ENCODE data around the gene COA1. TPM values are rescaled to one million over a fixed set of nuclear protein-coding genes. Genes with fewer than 3 reads are reported as not detected.

Gene COA1
- total and polyA plus RNA-seq, 7 experiments from 2014 or later, result 51.3 to 86.6 (median 67.0) TPM

- peaks cover 0 to 26% (median 11%) of the 10 kb centered on the region in 5 donors for H3K36me3 Mint-ChIP-seq
- intact Hi-C loops (cut with micrococcal nuclease), result loop anchor here (1.0 to 2.0 kb wide), 3 partner anchors 8 to 22 kb away; partner anchors contain the start of gene STK17A (in 1 of the 2)
- H3K4me1 Mint-ChIP-seq, result peaks cover 55 to 91% (median 80%) of the 10 kb centered on the region in 7 donors
- peak in 1 of 9 donors; percentile 27 for DNase-seq
- H3K9me3 Mint-ChIP-seq, result no peaks in the 10 kb centered on the region
- peak overlapping the region; percentile 67 for H3K27ac ChIP-seq (ENCODE audit: low read depth, low read length)
- peak overlapping the region; percentile 33 for H3K4me3 ChIP-seq (ENCODE audit: low read length)
- H3K4me3 Mint-ChIP-seq, result peak overlapping the region; percentile 62 to 92 (median 78)
- peaks cover 77 to 78% of the 10 kb centered on the region in 2 donors for H3K4me1 ChIP-seq (ENCODE audit: control insufficient read depth in 2 of 2, insufficient read depth in 2 of 2, low read length in 2 of 2)
- POLR2A ChIA-PET, result interaction anchor here (0.5 to 2.8 kb wide), 7 partner anchors 8 to 109 kb away, joined by 3 to 14 read pairs (median 4); partner anchors contain the start of gene STK17A
- no peaks in the 10 kb centered on the region for H3K9me3 ChIP-seq (ENCODE audit: control insufficient read depth in 2 of 3, low read length in 3 of 3)
- ATAC-seq, result no peak
- H3K27ac Mint-ChIP-seq, result peak overlapping the region; percentile 15 to 94 (median 85)
- CTCF ChIA-PET, result interaction anchor here (2.9 to 3.0 kb wide), 2 partner anchors 8 to 109 kb away, joined by 12 to 23 read pairs; partner anchors contain the start of gene STK17A
- peaks cover 0 to 3% (median 2%) of the 10 kb centered on the region in 3 experiments for H3K36me3 ChIP-seq (ENCODE audit: control insufficient read depth in 2 of 3, insufficient read depth in 3 of 3, low read length in 3 of 3)
- H3K27me3 ChIP-seq (ENCODE audit: control insufficient read depth in 2 of 2, insufficient read depth in 2 of 2, low read length in 2 of 2), result no peaks in the 10 kb centered on the region
- no peaks in the 10 kb centered on the region for H3K27me3 Mint-ChIP-seq
Observed at GRCh38 chr7:43590862-43591557, 138.3 kb downstream of the COA1 start.

GRCh38 chr7:43589728-43590127 lies 139.6 kb downstream of the COA1 start:
- Mint-ChIP-seq H3K4me3 (peak overlapping the region; percentile 30 to 98 (median 78)), H3K27ac (peak overlapping the region in 8 of 9 donors; percentile 64 to 97 (median 85)), H3K36me3 (peaks cover 0 to 28% (median 7%) of the 10 kb centered on the region in 5 donors), H3K9me3 (no peaks in the 10 kb centered on the region), H3K27me3 (no peaks in the 10 kb centered on the region), H3K4me1 (peaks cover 49 to 78% (median 71%) of the 10 kb centered on the region in 7 donors)
- Histone ChIP-seq H3K27me3 (ENCODE audit: control insufficient read depth in 2 of 2, insufficient read depth in 2 of 2, low read length in 2 of 2) (no peaks in the 10 kb centered on the region), H3K9me3 (ENCODE audit: control insufficient read depth in 2 of 3, low read length in 3 of 3) (no peaks in the 10 kb centered on the region), H3K4me3 (ENCODE audit: low read length) (peak overlapping the region; percentile 35), H3K4me1 (ENCODE audit: control insufficient read depth in 2 of 2, insufficient read depth in 2 of 2, low read length in 2 of 2) (peaks cover 64 to 66% of the 10 kb centered on the region in 2 donors), H3K36me3 (ENCODE audit: control insufficient read depth in 2 of 3, insufficient read depth in 3 of 3, low read length in 3 of 3) (no peaks in the 10 kb centered on the region), H3K27ac (ENCODE audit: low read depth, low read length) (peak overlapping the region; percentile 96)
- POLR2A ChIA-PET, result interaction anchor here (1.3 kb wide), 1 partner anchor 31 kb away, joined by 5 read pairs; no protein-coding TSS in a partner anchor
- CTCF ChIA-PET, result interaction anchor here (10.6 kb wide), 1 partner anchor 110 kb away, joined by 440 read pairs; no protein-coding TSS in a partner anchor
- ATAC-seq (no peak), DNase-seq (no peak)
- intact Hi-C loops (cut with micrococcal nuclease), result loop anchor here in 1 of 2 donors (2.0 kb wide), 1 partner anchor 23 kb away; no protein-coding TSS in a partner anchor

Other genes starting within 250 kb of the COA1 start
- 100 to 1,000 TPM in 2 of 5 experiments, 10 to 100 TPM in 3; 71.3 to 132 (median 95.8) TPM for gene STK17A, start 146.4 kb downstream of the COA1 start, total RNA-seq
- 100 to 1,000 TPM; 199 to 292 TPM for gene STK17A, start 146.4 kb downstream of the COA1 start, polyA plus RNA-seq
- gene BLVRA, start 29.2 kb upstream of the COA1 start, total RNA-seq, result 10 to 100 TPM; 11.2 to 41.2 (median 16.1) TPM
- 10 to 100 TPM; 28.2 to 38.7 TPM for gene BLVRA, start 29.2 kb upstream of the COA1 start, polyA plus RNA-seq
- 10 to 100 TPM; 44.2 to 76.6 (median 62.3) TPM for gene MRPS24, start 140.0 kb upstream of the COA1 start, total RNA-seq
- 100 to 1,000 TPM; 169 to 187 TPM for gene MRPS24, start 140.0 kb upstream of the COA1 start, polyA plus RNA-seq
- gene URGCP, start 177.1 kb upstream of the COA1 start, total RNA-seq, result 10 to 100 TPM; 20.0 to 33.7 (median 26.8) TPM
- 10 to 100 TPM; 22.0 to 40.6 TPM for gene URGCP, start 177.1 kb upstream of the COA1 start, polyA plus RNA-seq
- 10 to 100 TPM in 2 of 5 experiments, 1 to 10 TPM in 3; 6.3 to 13.9 (median 9.6) TPM for gene UBE2D4, start 196.9 kb upstream of the COA1 start, total RNA-seq
- gene UBE2D4, start 196.9 kb upstream of the COA1 start, polyA plus RNA-seq, result 10 to 100 TPM; 13.4 to 15.9 TPM

Data from naive thymus-derived CD4-positive, alpha-beta T cell (primary cell).